NCI-H2196 (cell line): ENCODE data around the gene LAMA3.
"Not testable (repeated sequence)": the region's sequence is repeated elsewhere in the genome, so short reads cannot be mapped to it uniquely, and the experiment has no call there.

Source experiments
- DNase-seq: peaks from one replicate; lab custom pipeline; 2025; ENCODE audit not compliant: unreplicated experiment; lab: John Stamatoyannopoulos, UW

LAMA3 gene

GRCh38 chr18:23704806-23705205, 15.6 kb downstream of the LAMA3 start:
- DNase-seq = no peak

DNA sequence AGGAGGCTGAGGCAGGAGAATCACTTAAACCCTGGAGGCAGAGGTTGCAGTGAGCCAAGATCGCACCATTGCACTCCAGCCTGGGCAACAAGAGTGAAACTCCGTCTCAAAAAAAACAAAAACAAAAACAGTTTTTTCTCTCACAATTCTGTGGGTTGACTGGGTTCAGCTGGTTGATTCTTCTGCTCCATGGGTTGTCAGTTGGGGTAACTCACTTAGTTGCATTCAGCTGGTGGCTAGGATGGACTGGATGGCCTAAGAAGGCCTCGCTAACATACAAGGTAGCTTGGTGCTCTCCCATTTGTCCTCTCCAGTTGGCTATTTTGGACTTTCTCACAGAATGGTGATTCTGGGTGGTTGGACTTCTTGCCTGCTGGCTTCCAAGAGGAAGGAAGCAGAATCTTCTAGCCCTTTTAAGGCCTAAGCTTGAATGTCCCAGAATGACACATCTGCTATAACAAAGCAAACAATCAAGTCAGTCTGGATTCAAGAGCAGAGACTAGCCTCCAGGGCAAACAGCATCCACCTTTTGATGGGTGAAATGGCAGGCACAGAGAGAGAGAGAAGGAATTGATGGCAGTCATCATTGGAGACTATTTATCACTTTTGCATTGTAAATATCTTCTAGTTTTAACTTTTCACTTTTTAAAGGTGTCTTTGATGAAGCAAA, 17.9 kb downstream of the LAMA3 start:
- no peak for DNase-seq

- DNase-seq = no peak
Measured at GRCh38 chr18:23710068-23710527, 20.8 kb downstream of the LAMA3 start.

DNA sequence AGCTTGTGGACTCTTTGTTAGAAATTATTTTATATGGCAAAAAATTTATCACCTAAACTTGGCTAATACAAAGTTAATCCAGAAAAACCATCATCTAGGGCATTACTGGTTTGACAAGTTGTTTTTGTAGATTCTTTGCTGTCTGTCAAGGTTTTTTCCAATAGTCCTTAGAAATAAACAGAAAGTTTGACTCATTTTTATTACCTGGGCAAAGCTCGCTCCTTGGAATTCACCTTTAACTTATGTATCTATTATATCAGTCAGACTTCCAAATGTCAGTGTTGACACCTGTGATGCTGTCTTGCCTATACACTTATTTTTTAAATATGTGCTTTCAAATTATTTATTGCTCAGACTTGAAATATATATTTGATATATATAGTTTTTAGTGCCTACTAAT, 21.7 kb downstream of the LAMA3 start:
- no peak for DNase-seq

DNA sequence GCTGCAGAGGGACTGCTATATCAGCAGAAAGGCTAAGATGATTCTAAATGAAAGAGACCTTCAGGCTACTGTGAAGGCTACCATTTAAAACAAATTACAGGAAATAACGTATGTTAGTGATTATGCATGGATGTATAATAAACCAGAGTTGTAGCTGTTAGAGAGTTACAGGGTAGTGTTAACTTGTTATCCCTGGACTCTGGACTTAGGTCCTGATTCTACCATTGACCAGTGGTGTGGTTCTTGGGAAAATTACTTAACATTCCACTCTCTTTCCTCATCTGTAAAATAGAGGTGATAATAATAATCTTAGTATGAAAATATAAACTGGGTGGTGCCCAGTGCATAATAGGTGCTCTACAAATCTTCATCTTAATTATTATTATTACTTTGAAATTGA, 22.2 kb downstream of the LAMA3 start:
- no peak for DNase-seq

DNA sequence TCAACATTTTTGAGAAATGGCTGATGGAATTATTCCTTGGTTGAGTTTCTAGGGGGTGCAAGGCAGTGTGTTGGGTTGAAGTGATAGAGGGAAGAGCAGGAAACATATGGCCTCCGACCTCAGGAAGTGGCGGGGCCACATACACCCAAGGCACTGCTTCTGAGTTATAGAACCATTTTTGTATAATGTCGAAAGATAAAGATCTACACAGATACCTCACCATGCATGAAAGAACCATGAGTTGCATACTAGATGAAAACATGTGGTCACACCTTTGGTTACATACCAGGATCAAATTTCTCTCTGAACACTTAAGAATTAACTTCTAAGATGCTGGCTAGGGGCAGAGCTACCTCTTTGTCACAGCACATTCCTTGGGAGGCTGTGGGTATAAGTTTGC, 23.2 kb downstream of the LAMA3 start:
- DNase-seq = no peak

DNA sequence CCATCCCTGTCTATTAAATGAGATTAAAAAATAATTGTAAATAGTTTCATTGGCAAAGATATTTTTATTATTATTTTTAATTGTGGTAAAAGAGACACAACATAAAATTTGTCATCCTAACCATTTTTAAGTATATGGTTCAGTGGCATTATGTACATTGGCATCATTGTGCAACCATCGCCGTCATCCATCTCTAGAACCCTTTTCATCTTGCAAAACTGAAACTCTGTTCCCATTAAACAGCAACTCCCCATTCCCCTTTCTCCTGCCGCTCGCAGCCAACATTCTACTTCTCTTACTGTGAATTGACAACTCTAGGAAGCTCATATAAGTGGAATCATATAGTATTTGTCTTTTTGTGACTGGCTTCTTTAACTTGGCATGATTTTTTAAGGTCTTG, 25.3 kb downstream of the LAMA3 start:
- no peak for DNase-seq

DNA sequence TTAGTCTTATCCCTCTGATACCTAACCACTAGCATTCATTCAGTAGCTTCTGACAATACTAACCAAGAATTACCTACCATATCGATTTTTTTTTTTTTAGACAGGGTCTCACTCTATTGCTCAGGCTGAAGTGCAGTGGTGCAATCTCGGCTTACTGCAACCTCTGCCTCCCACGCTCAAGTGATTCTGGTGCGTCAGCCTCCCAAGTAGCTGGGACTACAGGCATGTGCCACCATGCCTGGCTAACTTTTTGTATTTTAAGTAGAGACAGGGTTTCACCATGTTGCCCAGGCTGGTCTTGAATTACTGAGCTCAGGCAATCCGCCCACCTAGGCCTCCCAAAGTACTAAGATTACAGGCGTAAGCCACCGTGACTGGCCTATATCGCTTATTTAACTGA, 26.8 kb downstream of the LAMA3 start:
- DNase-seq = not testable (repeated sequence)

DNA sequence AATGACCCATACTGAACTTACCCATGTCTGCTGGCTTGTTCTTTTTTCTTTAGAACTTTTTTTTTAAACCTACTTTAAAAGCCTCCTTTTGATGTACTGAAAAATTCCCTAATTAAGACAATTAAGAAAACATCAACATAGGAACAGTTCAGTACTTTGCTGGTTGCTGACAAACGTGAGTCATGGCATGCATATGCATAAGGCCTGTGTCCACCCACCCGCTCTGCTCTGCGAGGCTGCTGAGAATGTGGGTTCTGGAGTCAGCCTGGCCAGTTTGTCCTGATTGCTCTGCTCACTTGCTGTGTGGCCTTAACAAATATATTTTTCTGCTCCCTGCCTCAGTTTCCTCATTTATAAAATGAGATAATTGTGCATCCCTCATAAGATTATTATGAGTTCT, 27.3 kb downstream of the LAMA3 start:
- no peak for DNase-seq

DNA sequence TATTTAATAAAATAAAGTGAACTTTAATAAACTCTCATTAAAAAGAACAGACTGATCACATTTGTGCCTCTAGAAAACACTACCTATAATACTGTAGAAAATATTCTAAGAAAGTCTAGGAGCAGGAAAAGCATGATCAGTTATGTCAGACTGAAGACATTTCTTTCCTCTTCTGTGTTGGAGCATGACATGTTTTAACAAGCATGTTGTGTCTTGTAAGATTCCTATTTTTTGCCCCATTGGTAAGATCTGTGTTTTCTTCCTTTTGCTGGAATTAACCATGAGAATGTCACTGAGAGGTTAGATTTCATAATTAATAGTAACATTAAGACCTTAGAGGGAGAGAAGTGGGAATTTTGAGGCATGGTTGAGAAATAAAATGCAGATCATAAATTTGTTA, 27.7 kb downstream of the LAMA3 start:
- DNase-seq = no peak

DNA sequence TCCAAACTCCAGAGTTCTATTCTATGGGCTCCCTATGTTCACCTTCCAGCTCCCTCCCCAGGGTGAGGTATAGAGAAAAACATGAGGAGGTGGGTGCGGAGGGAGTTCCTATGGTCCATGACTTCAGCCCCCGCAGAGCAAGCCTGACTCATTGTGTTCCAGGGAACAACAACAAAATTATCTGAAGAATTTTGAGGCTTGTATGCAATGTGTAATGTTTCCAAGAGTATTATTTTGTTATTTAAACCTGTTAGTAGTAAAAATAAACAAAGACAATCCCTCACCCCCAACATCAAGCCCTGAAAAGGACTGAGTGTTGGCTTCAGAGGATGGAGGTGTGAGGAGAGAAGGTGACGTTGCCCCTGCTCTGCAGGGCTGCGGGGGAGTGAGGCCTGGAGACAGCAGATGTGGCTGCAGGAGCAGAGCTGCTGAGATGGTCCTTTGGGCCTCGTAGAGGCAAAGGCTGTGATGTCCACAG, 29.0 kb downstream of the LAMA3 start:
- no peak for DNase-seq

- no peak for DNase-seq
Measured at GRCh38 chr18:23718731-23719130, 29.5 kb downstream of the LAMA3 start.

GRCh38 chr18:23719634-23720201, 30.5 kb downstream of the LAMA3 start:
- DNase-seq = no peak

DNA sequence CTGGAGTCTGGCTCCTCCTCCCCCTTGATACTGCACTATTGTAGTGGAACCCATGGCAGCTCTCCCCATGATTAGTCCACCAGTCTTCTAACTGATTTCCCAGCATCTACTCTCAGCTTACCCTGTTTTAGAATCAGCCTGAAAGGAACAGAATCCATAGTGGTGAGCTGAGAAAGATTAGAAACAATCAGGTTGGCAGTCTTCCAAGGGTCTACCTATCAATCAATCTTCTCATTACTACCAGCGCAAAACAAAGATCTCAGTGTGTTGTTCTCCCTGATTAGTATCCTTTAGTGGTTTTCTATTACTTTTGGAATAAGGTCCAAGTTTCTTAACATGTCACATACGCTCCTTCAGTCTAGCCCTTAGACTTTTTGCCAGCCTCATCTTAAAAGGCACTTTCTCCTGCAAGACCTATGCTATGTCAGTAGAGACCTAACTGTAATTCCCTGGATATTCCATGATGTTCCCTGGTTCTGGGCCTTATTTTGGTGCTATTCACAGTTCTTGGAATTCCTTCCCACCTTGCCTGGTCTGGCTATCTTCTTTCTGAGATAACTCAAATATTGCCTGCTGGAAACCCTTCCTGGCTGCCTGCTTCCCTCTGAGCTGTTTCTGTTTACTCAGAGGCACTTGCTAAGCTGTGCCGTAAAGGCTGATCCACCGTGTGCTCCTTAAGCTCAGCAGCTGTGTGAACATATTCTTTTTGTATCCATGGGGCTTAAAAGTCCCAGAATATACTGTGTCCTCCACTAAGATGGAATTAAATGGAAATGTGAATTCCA, 32.6 kb downstream of the LAMA3 start:
- DNase-seq = no peak

DNA sequence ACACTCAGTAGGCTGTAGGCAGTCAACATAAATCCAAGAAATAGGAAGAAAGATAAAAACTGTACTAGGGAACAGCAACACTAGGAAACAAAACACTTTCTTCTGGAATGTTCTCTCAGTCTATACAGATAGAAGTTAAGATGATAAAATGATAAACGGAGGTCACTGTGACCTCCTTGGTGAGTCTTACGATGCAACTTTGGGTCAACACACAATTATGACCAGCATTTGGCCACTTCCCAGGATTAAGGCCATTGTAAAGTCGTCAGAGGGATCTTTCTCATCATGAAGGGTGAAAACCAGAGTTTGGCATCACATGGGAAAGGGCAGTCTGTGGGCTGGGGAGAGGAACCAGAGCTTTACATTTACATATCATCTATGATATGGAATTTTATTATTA, 33.4 kb downstream of the LAMA3 start:
- DNase-seq = no peak

GRCh38 chr18:23723121-23723520, 33.9 kb downstream of the LAMA3 start:
- no peak for DNase-seq

- DNase-seq = no peak
Measured at GRCh38 chr18:23724681-23725080, 35.4 kb downstream of the LAMA3 start.

DNA sequence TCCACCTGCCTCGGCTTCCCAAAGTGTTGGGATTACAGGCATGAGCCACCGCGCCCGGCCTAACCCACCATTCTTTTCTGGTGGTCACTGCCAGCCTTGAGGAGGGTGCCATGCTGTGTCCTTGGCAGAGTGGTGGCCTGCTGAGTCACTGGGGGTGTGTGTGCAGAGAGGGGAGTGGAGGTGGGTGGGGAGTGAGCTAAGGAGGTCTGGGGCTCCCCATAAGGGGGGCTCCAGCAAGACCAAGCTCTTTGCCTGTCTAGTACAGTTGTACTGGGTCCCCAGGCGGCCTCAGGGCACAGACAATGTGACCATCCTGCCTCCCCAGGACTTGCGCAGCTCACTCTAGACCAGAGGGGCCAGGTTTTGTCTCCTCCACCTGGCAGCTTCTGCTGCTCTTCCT, 36.1 kb downstream of the LAMA3 start:
- DNase-seq = no peak

GRCh38 chr18:23725827-23726661, 36.8 kb downstream of the LAMA3 start:
- DNase-seq = no peak

GRCh38 chr18:23727707-23728493, 38.6 kb downstream of the LAMA3 start:
- no peak for DNase-seq
